Activated CD4-positive, alpha-beta T cell treated with anti-CD3 and anti-CD28 coated beads, Interleukin-2, amount 50 U/mL, for 4 hours (primary cell): Measurements from ENCODE around the gene KRT15.
A peak's percentile ranks its signal among the peaks of the same experiment; 100 is the strongest.

Experiments used
- DNase-seq, 2 experiments: peaks; one replicate each; pipeline ENCODE4 v3.0.0-alpha.2; 2020

The KRT15 gene

GRCh38 chr17:41503202-41503601 lies 15.5 kb downstream of the KRT15 start:
- DNase-seq: no peak

- DNase-seq: no peak
Observed at GRCh38 chr17:41500131-41500911, 18.4 kb downstream of the KRT15 start.

GRCh38 chr17:41499714-41500113 lies 19.0 kb downstream of the KRT15 start:
- no peak for DNase-seq

- DNase-seq: no peak
Observed at GRCh38 chr17:41498276-41498675, 20.4 kb downstream of the KRT15 start.

GRCh38 chr17:41496803-41497484 lies 21.7 kb downstream of the KRT15 start:
- DNase-seq: peak; percentile 27 to 31

GRCh38 chr17:41494524-41494923 lies 24.2 kb downstream of the KRT15 start:
- no peak for DNase-seq

- DNase-seq: no peak
Observed at GRCh38 chr17:41492771-41493170, 25.9 kb downstream of the KRT15 start.

- DNase-seq: no peak
Observed at GRCh38 chr17:41492351-41492750, 26.3 kb downstream of the KRT15 start.

- no peak for DNase-seq
Observed at GRCh38 chr17:41491476-41491875, 27.2 kb downstream of the KRT15 start.

GRCh38 chr17:41490000-41490990 lies 28.4 kb downstream of the KRT15 start:
- no peak for DNase-seq

GRCh38 chr17:41489531-41489930 lies 29.2 kb downstream of the KRT15 start, which contains the start of gene KRT36:
Gene KRT36 (minus strand): TSS chr17:41489910. CDS start chr17:41489864, 46 bp downstream.
- DNase-seq: no peak

- DNase-seq: peak in 1 of 2 experiments; percentile 6
Observed at GRCh38 chr17:41486809-41487530, 31.7 kb downstream of the KRT15 start.

GRCh38 chr17:41486316-41486715 lies 32.4 kb downstream of the KRT15 start:
- DNase-seq: no peak

- DNase-seq: no peak
Observed at GRCh38 chr17:41484920-41485904, 33.5 kb downstream of the KRT15 start.

GRCh38 chr17:41483991-41484826 lies 34.5 kb downstream of the KRT15 start:
- no peak for DNase-seq

- DNase-seq: no peak
Observed at GRCh38 chr17:41483531-41483930, 35.2 kb downstream of the KRT15 start.

- no peak for DNase-seq
Observed at GRCh38 chr17:41481036-41481435, 37.7 kb downstream of the KRT15 start, which contains the start of gene KRT35. Gene KRT35 (minus strand): TSS chr17:41481151. CDS start chr17:41481097, 54 bp downstream.

- no peak for DNase-seq
Observed at GRCh38 chr17:41480581-41480980, 38.1 kb downstream of the KRT15 start.

GRCh38 chr17:41480136-41480535 lies 38.6 kb downstream of the KRT15 start:
- DNase-seq: no peak

- no peak for DNase-seq
Observed at GRCh38 chr17:41478237-41478636, 40.5 kb downstream of the KRT15 start.
